DOHH2 (cell line): ENCODE results near the gene EGR1.

Experiments
- EZH2phosphoT487 ChIP-seq: fragments of 200-600 bp; sonication (generic); IDR thresholded peaks from 2 replicates; pipeline ENCODE4 v1.6.1; 2017; ENCODE audit warnings: borderline replicate concordance, mild to moderate bottlenecking, antibody characterized with exemption, low read length, moderate library complexity, mixed read lengths
- TF ChIP-seq, protein P1 (sequence below): fragments of 200-600 bp; sonication (generic); IDR thresholded peaks from one replicate; pipeline ENCODE4 v1.5.1; 2014; ENCODE audit warnings: antibody characterized with exemption, mild to moderate bottlenecking, low read depth, low read length; ENCODE audit not compliant: poor library complexity, severe bottlenecking

GRCh38 chr5:138448481-138449398 lies 16.5 kb upstream of the EGR1 start:
- TF ChIP-seq, protein P1, sequence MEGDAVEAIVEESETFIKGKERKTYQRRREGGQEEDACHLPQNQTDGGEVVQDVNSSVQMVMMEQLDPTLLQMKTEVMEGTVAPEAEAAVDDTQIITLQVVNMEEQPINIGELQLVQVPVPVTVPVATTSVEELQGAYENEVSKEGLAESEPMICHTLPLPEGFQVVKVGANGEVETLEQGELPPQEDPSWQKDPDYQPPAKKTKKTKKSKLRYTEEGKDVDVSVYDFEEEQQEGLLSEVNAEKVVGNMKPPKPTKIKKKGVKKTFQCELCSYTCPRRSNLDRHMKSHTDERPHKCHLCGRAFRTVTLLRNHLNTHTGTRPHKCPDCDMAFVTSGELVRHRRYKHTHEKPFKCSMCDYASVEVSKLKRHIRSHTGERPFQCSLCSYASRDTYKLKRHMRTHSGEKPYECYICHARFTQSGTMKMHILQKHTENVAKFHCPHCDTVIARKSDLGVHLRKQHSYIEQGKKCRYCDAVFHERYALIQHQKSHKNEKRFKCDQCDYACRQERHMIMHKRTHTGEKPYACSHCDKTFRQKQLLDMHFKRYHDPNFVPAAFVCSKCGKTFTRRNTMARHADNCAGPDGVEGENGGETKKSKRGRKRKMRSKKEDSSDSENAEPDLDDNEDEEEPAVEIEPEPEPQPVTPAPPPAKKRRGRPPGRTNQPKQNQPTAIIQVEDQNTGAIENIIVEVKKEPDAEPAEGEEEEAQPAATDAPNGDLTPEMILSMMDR, result no peak
- no peak for TF ChIP-seq EZH2phosphoT487
